SK-MEL-5 (cell line): ENCODE data around the gene POLDIP2. TPM values are rescaled to one million over a fixed set of nuclear protein-coding genes. Genes with fewer than 3 reads are reported as not detected.

Experiments used
- DNase-seq: peaks from one replicate; pipeline ENCODE4 v3.0.0-alpha.2; 2016; ENCODE audit warnings: low read depth, low spot score
- in situ Hi-C: cut with HindIII; loops from 2 replicates; pipeline ENCODE4 v1.10.0; 2016; ENCODE audit warnings: low sequenced_read_pairs, high pct_unique_total_duplicates, low pct_unique_long_range_greater_than_20kb
- total RNA-seq: library from RNA; depleted of rRNA; stranded (reverse); fragments of >200 nt; shearing (Covaris generic); gene quantifications from 2 replicates; pipeline ENCODE4 v1.2.3, GENCODE V29; 2014; rRNA removed

POLDIP2 gene
- total RNA-seq, 1 experiment from 2014 or later: 143 TPM

DNA sequence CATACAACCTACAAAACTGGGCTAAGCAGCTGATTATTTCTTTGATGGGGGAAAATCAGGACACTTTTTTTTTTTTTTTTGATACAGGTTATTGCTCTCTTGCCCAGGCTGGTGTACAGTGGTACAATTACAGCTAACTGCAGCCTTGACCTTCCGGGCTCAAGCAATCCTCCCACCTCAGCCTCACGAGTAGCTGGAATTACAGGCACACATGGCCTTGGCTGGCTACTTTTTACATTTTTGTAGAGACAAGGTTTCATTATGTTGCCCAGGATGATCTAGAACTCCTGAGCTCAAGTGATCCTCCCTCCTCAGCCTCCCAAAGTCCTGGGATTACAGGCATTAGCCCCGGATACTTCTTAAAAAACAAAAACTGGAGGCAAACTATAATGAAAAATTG lies 58.9 kb downstream of the POLDIP2 start:
- DNase-seq: no peak
- in situ Hi-C loops: no loop called here

Other genes with a start within 250 kb of the POLDIP2 start
- gene TMEM97, start 38.3 kb downstream of the POLDIP2 start, total RNA-seq: 44.3 and 46.4 TPM in 2 replicates
- 30.7 and 38.9 TPM in 2 replicates for gene IFT20, start 22.1 kb downstream of the POLDIP2 start, total RNA-seq
- 24.5 and 27.6 TPM in 2 replicates for gene TNFAIP1, start 21.8 kb downstream of the POLDIP2 start, total RNA-seq
- gene SEBOX, start 7.7 kb upstream of the POLDIP2 start, total RNA-seq: not detected in 2 replicates
- 0.24 and 0.32 TPM in 2 replicates for gene VTN, start 12.8 kb upstream of the POLDIP2 start, total RNA-seq
- gene SARM1, start 14.2 kb upstream of the POLDIP2 start, total RNA-seq: 4.1 and 5.1 TPM in 2 replicates
- 17.3 and 18.0 TPM in 2 replicates for gene SLC46A1, start 48.7 kb upstream of the POLDIP2 start, total RNA-seq
- gene SLC13A2, start 116.1 kb upstream of the POLDIP2 start, total RNA-seq: not detected in 2 replicates
- gene FOXN1, start 148.8 kb upstream of the POLDIP2 start, total RNA-seq: not detected in 2 replicates
- gene UNC119, start 195.1 kb upstream of the POLDIP2 start, total RNA-seq: 38.8 and 45.0 TPM in 2 replicates
- 45.4 and 46.6 TPM in 2 replicates for gene PIGS, start 214.0 kb upstream of the POLDIP2 start, total RNA-seq
- 22.5 and 24.2 TPM in 2 replicates for gene ALDOC, start 219.4 kb upstream of the POLDIP2 start, total RNA-seq
- gene SPAG5, start 241.5 kb upstream of the POLDIP2 start, total RNA-seq: 33.5 and 44.0 TPM in 2 replicates